ENCODE results near the gene USP22. TPM values are rescaled to one million over a fixed set of nuclear protein-coding genes. Genes with fewer than 3 reads are reported as not detected.

USP22 gene
- total RNA-seq, 3 donors from 2014 or later = 162 to 168 (median 168) TPM

DNA sequence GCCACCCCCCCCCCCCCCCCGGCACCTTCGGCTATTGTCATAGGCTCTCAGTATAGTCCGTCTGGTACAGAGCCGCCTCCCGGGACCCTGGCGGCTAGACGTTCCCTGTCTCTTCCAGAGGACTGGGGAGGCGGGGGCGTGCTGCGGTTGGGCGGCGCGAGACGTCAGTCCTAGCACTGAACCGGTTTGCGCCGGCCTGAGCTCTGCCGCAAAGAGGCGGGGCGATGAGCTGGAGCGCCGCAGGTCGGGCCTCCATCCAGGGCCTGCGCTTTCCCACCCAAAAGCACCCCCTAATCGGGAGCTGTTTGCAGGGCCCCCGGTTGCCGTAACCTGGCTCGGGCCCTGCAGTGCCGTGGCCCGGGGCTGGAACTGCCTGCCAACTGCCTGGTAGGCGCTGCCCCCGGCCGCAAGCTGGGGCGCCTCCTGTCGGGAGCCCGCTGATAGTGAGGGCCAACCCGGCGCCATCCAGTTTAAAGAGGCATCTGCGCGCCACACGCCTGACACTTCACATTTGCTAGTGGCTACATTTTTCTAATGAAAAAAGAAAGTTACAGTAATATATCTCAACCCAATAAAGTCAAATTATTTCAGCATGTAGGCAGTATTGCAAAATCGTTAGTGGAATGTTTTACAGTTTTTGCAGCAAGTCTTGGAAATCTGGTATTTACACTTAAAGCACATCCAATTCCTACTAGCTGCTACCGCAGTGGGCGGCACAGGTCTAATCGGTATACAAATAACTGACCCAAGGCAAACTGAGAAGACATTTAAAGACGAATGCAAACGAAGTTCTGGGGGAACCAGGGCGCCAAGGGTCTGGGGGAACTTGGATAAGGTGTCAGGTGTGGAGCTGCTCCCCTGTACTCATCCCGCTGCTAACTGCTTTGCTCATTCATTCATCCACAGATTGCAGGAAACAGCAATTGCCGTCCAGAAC is 753 bp upstream of the USP22 start:
- Histone ChIP-seq H3K9me3 (no peaks in the 10 kb centered on the region), H3K36me3 (ENCODE audit: low read depth) (no peaks in the 10 kb centered on the region), H3K4me3 (peak overlapping the region; percentile 39), H3K4me1 (ENCODE audit: low read depth) (peaks cover 23% of the 10 kb centered on the region)
- DNase-seq (peak; percentile 97 to 99 (median 97)), ATAC-seq (peak; percentile 86)
- intact Hi-C loops (cut with DNase I, micrococcal nuclease) = no loop called here
- TF ChIP-seq, protein P1, sequence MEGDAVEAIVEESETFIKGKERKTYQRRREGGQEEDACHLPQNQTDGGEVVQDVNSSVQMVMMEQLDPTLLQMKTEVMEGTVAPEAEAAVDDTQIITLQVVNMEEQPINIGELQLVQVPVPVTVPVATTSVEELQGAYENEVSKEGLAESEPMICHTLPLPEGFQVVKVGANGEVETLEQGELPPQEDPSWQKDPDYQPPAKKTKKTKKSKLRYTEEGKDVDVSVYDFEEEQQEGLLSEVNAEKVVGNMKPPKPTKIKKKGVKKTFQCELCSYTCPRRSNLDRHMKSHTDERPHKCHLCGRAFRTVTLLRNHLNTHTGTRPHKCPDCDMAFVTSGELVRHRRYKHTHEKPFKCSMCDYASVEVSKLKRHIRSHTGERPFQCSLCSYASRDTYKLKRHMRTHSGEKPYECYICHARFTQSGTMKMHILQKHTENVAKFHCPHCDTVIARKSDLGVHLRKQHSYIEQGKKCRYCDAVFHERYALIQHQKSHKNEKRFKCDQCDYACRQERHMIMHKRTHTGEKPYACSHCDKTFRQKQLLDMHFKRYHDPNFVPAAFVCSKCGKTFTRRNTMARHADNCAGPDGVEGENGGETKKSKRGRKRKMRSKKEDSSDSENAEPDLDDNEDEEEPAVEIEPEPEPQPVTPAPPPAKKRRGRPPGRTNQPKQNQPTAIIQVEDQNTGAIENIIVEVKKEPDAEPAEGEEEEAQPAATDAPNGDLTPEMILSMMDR (IDR thresholded peaks at IDR 0.05) = peak; percentile 92

DNA sequence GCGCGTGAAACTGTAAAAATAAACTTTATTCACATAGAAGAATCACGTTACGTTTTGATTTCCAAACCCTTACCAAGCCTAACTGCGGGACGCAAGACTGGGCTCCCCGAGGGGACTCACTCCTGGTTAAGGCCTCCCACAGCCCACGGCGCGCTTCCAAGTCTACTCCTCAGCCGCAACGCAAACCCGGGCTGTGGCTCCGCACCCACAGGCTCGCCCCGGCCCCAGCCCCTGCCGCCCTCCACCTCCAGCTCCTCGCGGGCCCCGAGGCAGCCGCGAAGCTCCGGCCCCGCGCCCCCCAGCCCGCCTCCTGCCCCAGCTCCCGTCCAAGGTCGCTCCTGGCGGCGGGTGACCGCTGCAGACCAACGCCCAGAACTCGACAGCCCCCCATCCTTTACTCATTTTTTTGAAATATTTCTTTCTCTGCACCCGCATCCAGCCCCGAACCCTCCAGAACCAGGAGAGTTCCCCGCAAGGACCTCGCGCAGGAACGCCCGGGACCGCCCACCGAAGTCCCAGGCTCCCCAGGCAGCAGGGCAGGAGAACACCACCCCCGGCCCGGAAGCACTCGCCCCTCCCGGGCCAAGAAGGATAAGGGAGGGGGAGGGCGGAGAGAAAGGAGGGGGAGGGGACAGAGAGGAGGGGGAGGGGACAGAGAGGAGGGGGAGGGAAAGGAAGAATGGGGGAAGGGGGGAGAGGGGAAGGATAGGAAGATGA is 912 bp downstream of the USP22 start:
- peaks cover 38% of the 10 kb centered on the region for H3K4me1 ChIP-seq (ENCODE audit: low read depth)
- intact Hi-C loops (cut with DNase I, micrococcal nuclease) = no loop called here
- H3K9me3 ChIP-seq = no peaks in the 10 kb centered on the region
- peak; percentile 73 for ATAC-seq
- peak overlapping the region; percentile 85 for H3K4me3 ChIP-seq
- DNase-seq = peak; percentile 86 to 93 (median 88)
- H3K36me3 ChIP-seq (ENCODE audit: low read depth) = no peaks in the 10 kb centered on the region
- TF ChIP-seq, protein P1 (IDR thresholded peaks at IDR 0.05) = no peak

DNA sequence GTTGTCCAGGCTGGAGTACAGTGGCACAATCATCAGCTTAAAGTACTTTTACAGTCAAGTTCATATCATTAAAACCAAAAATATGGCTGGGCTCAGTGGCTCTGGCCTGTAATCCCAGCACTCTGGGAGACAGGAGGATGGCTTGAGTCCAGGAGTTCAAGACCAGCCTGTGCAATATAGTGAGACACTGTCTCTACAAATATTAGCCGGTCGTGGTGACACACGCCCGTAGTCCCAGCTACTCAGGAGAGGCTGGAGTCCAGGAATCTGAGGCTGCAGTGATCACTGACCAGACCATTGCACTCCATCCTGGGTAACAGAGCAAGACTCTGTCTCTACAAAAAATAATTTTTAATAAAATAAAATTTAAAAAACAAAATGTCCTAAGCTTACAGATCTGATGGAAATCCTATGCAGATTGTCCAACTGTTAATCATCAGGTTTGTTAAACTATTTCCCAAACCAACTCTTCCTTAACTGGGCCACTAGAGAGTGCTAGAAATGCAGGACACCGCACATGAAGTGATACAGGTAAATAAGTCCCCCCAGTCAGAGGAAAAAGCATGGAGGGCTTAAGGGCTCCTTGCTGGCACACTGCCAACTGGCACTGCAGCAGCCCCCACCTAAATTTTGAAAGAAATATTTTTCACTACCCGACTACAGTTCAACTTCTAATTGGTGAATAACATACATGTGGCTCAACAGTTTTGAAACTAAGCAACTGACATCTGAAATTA is 2.8 kb downstream of the USP22 start:
- H3K36me3 ChIP-seq (ENCODE audit: low read depth) = no peaks in the 10 kb centered on the region
- TF ChIP-seq, protein P1 (IDR thresholded peaks at IDR 0.05) = no peak
- H3K9me3 ChIP-seq = no peaks in the 10 kb centered on the region
- intact Hi-C loops (cut with DNase I, micrococcal nuclease) = no loop called here
- peak in 2 of 3 donors; percentile 31 to 41 for DNase-seq
- peaks cover 53% of the 10 kb centered on the region for H3K4me1 ChIP-seq (ENCODE audit: low read depth)
- ATAC-seq = no peak
- H3K4me3 ChIP-seq = no peak overlapping the region

DNA sequence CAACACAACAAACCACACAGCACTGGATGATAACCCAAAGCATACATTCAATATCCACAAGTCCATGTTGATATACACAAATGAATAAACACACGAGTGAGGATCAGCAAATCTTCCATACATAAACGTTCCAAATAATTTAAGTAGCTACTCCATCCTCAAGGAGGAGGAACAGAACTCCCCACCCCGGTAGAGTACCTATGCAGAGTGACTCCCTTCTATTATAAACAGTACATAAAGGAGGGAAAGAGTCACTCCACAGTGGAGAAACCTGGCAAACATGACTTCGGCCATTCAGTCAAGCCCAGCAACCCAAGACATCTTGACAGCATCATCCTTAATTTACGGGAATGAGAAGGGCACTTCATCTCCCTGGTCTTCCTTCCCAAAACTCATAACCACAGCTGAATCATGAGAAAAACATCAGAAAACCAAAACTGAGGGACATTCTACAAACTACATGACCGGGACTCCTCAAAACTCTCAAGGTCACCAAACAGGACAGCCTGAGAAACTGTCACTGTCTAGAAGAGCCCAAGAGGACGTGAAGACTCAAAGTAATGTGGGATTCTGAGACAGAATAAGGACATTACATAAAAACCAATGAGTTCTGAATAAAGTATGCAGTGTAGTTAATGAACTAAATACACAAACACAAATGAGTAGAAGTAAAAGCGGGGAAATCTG is 5.6 kb downstream of the USP22 start:
- Histone ChIP-seq H3K9me3 (no peaks in the 10 kb centered on the region), H3K4me1 (ENCODE audit: low read depth) (peaks cover 51% of the 10 kb centered on the region), H3K36me3 (ENCODE audit: low read depth) (no peaks in the 10 kb centered on the region), H3K4me3 (no peak overlapping the region)
- ATAC-seq (no peak), DNase-seq (no peak)
- TF ChIP-seq, protein P1 (IDR thresholded peaks at IDR 0.05) = no peak
- intact Hi-C loops (cut with DNase I, micrococcal nuclease) = no loop called here

DNA sequence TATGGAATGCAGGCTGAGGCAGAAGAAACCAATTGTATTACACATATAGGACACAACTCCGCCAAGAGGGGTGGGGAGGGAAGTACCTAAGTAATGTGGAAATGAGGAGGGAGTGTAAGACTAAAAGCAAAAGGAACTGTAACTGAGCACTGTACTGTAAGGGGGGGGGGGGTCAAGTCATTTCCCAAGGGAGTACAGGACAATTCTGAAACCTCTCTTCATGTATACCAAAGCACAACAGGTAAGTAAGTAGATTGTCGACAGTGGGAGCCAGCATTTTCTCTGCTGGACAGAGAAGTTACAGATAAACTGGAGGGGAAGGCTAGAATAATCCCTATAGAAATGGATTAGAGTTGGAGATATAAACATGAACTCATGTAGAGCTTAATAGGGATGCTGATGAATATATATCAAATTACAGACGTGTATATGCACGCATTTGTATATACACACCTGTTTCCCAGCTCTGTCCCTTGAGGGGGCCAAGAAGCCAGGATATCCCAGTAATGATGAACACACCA is 6.4 kb downstream of the USP22 start:
- ATAC-seq = no peak
- intact Hi-C loops (cut with DNase I, micrococcal nuclease) = no loop called here
- Histone ChIP-seq H3K4me3 (no peak overlapping the region), H3K4me1 (ENCODE audit: low read depth) (peaks cover 51% of the 10 kb centered on the region), H3K9me3 (no peaks in the 10 kb centered on the region), H3K36me3 (ENCODE audit: low read depth) (no peaks in the 10 kb centered on the region)
- TF ChIP-seq, protein P1 (IDR thresholded peaks at IDR 0.05) = no peak
- DNase-seq = no peak
